Measurements from ENCODE around the gene CSPG4.

- TF ChIP-seq CTCF (IDR thresholded peaks at IDR 0.05; ENCODE audit: extremely low read depth in 1 of 2, insufficient read depth in 1 of 2, low read depth in 1 of 2, low read length in 2 of 2) (no peak), EZH2 (IDR thresholded peaks at IDR 0.05; ENCODE audit: borderline replicate concordance, low read depth, low read length, severe bottlenecking) (no peak), GATA2 (IDR thresholded peaks at IDR 0.05; ENCODE audit: insufficient read depth, insufficient read length, low read depth, low read length) (no peak)
These were observed 61.5 kb downstream of the CSPG4 start for GRCh38 chr15:75650908-75651809.
